Body of pancreas (tissue), 4 donors: ENCODE data around the gene MLLT6. TPM values are rescaled to one million over a fixed set of nuclear protein-coding genes. Genes with fewer than 3 reads are reported as not detected.
A peak's percentile ranks its signal among the peaks of the same experiment; 100 is the strongest.

Experiments
- ATAC-seq: fragments of 150-250 bp; one replicate; pipeline ENCODE4 v1.9.1; 2016
- DNase-seq, 4 donors: peaks; one replicate each; pipeline ENCODE4 v3.0.0-alpha.2; 2019
- H3K27ac ChIP-seq, 4 donors: fragments of 200-600 bp; sonication (generic); 1 replicate in 3 of 4; 2 replicates in 1 of 4; pipeline versions ENCODE4 v1.5.1 to v1.6.1; 2016 to 2019; ENCODE audit warnings: mild to moderate bottlenecking in 1 of 4, mixed read lengths in 1 of 4, moderate library complexity in 1 of 4
- H3K27me3 ChIP-seq, 2 donors: fragments of 200-600 bp; sonication (generic); one replicate each; pipeline ENCODE4 v1.6.0; 2016; ENCODE audit warnings: mild to moderate bottlenecking in 1 of 2
- H3K36me3 ChIP-seq, 2 donors: fragments of 200-600 bp; sonication (generic); replicated peaks in 1 of 2; 2 replicates each; pipeline ENCODE4 v1.5.1; 2016; ENCODE audit warnings: low read depth in 2 of 2; ENCODE audit not compliant: insufficient read depth in 1 of 2
- H3K4me1 ChIP-seq: fragments of 200-600 bp; sonication (generic); one replicate; pipeline ENCODE4 v1.6.0; 2016
- H3K4me3 ChIP-seq, 2 donors: fragments of 200-600 bp; sonication (generic); 1 replicate in 1 of 2; 2 replicates in 1 of 2; pipeline ENCODE4 v1.5.1; 2016 to 2019
- H3K9me3 ChIP-seq, 3 donors: fragments of 200-600 bp; sonication (generic); 1 replicate in 2 of 3; 2 replicates in 1 of 3; pipeline ENCODE4 v1.5.1; 2016
- CTCF ChIP-seq, 7 experiments: fragments of 450-650 bp in 4 of 7; fragments of 200-600 bp in 3 of 7; sonication (generic) in 3 of 7; IDR thresholded peaks; one replicate each; pipeline ENCODE4 v1.5.1; 2016 to 2019; ENCODE audit warnings: antibody characterized with exemption in 7 of 7
- POLR2A ChIP-seq, 3 donors: fragments of 450-650 bp; IDR thresholded peaks; one replicate each; pipeline ENCODE4 v1.6.1; 2016; ENCODE audit warnings: antibody characterized with exemption in 3 of 3, mild to moderate bottlenecking in 2 of 3
- WGBS, 2 donors: methylation state at CpG; one replicate each; pipeline ENCODE4 v1.1.5; 2017; 5-methylcytosine and 5-hydroxymethylcytosine counted together
- intact Hi-C: fragments of 100-400 bp; cut with DNase I; formaldehyde crosslinking; loops from one replicate; pipeline ENCODE4 v1.15.1; 2023
- total RNA-seq, 2 donors: library from RNA; depleted of rRNA; stranded (reverse); fragments of >200 nt; gene quantifications; one replicate each; pipeline ENCODE4 v1.1.0, GENCODE V29; 2016

The MLLT6 gene
- total RNA-seq, 2 donors from 2014 or later, result 90.8 to 121 TPM

- ATAC-seq, result no peak
- intact Hi-C loops, result no loop called here
- Histone ChIP-seq H3K4me3 (no peak overlapping the region), H3K4me1 (peaks cover 15% of the 10 kb centered on the region), H3K27me3 (peaks cover 0 to 8% of the 10 kb centered on the region in 2 donors), H3K9me3 (no peaks in the 10 kb centered on the region), H3K36me3 (no peaks in the 10 kb centered on the region), H3K27ac (no peak overlapping the region)
- no peak for TF ChIP-seq CTCF (IDR thresholded peaks at IDR 0.05)
- TF ChIP-seq POLR2A (IDR thresholded peaks at IDR 0.05), result no peak
- no peak for DNase-seq
- 72 to 74% methylated on average over 6 to 7 of the region's 7 CpGs for WGBS, 2 donors
Observed at GRCh38 chr17:38659415-38659814, 45.7 kb upstream of the MLLT6 start.

- no peak overlapping the region for H3K27ac ChIP-seq
- DNase-seq, result no peak
- TF ChIP-seq POLR2A (IDR thresholded peaks at IDR 0.05), result no peak
- no peak for TF ChIP-seq CTCF (IDR thresholded peaks at IDR 0.05)
Observed at GRCh38 chr17:38660097-38661025, 44.7 kb upstream of the MLLT6 start.

DNA sequence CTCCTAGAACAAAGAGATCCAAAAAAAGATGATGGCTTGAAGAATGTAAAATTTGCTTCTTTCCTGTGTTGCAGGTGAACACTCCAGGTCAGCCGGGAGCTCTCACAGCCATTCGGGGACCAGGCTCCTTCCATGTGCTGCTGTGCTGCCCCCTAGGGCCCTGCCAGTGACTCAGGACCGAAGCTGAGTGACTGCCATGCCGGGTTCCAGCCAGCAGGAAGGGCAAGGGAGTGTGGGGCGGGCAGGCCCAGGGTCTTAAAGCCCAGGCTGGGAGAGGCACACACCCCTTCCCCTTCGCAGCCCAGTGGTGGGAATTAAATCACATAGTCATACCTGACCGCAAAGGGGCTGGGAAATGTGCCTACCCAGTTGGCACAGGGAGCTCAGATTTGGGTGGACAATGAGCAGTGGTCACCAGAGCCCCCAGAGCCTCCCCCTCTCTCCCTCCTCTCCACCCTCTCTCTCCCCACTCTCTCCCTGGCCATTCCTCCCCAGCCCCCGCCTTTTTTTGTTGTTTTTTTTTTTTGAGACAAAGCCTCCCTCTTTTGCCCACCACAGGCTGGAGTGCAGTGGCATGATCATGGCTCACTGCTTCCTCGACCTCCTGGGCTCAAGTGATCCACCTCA is 41.8 kb upstream of the MLLT6 start:
- intact Hi-C loops, result no loop called here
- Histone ChIP-seq H3K4me3 (no peak overlapping the region), H3K9me3 (no peaks in the 10 kb centered on the region), H3K36me3 (no peaks in the 10 kb centered on the region), H3K4me1 (peaks cover 10% of the 10 kb centered on the region), H3K27me3 (no peaks in the 10 kb centered on the region), H3K27ac (no peak overlapping the region)
- ATAC-seq (peak; percentile 77), DNase-seq (peak; percentile 68 to 84 (median 78))
- WGBS, 2 donors, result 17 to 20% methylated on average over 9 of the region's 9 CpGs
- TF ChIP-seq POLR2A (IDR thresholded peaks at IDR 0.05), result no peak
- TF ChIP-seq CTCF (IDR thresholded peaks at IDR 0.05), result peak; percentile 47 to 90 (median 76)

More at GRCh38 chr17:38660097-38661025, 44.7 kb upstream of the MLLT6 start:
- peaks cover 15% of the 10 kb centered on the region for H3K4me1 ChIP-seq
- intact Hi-C loops, result no loop called here
- H3K27me3 ChIP-seq, result peaks cover 0 to 4% of the 10 kb centered on the region in 2 donors
- H3K9me3 ChIP-seq, result no peaks in the 10 kb centered on the region
- ATAC-seq, result no peak
- H3K4me3 ChIP-seq, result no peak overlapping the region
- 70 to 82% methylated on average over 11 to 15 of the region's 16 CpGs for WGBS, 2 donors
- no peaks in the 10 kb centered on the region for H3K36me3 ChIP-seq

DNA sequence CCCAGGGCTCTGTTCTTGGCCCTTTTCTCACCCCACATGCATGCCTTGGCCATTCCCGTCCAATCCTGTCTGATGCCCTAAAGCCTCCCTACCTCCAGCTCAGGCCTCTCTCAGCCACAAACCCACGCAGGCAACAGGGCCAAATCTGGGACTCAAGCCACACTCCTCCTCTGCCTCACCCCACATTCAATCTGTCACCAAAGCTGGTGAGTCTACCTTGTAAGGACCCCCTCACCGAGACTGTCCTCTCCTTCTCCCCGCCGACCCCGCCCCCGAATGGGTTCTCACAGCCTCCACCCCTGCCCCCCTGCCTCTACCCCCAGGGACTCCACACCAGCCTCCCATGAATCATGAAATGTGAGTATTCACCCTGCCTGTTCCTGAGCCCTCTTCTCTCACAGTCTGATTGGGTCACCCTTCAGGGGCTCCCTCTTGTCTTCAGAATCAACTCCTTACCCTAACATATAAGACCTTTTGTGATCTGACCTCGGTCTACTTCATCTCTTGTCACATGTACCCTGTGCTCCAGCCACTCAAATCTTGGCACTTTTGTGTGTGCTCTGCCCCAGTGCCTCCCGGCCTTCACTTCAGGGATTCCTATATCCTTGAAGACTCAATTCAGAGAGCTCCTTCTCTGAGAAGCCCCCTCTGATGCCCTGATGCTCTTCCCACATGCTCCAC is 41.0 kb upstream of the MLLT6 start:
- no peak for DNase-seq
- Histone ChIP-seq H3K4me1 (peaks cover 4% of the 10 kb centered on the region), H3K27ac (no peak overlapping the region), H3K9me3 (no peaks in the 10 kb centered on the region), H3K27me3 (no peaks in the 10 kb centered on the region), H3K36me3 (no peaks in the 10 kb centered on the region), H3K4me3 (no peak overlapping the region)
- whole genome bisulfite sequencing, 2 donors, result 77 to 78% methylated on average over 9 of the region's 9 CpGs
- intact Hi-C loops, result no loop called here
- ATAC-seq, result no peak
- no peak for TF ChIP-seq POLR2A (IDR thresholded peaks at IDR 0.05)
- no peak for TF ChIP-seq CTCF (IDR thresholded peaks at IDR 0.05)
